BLaER1 treated with 17β-estradiol and CSF1 and Interleukin-3, amounts not matched to agents 10 nM and 100 nM (cell line): Measurements from ENCODE around the gene GRIN2C.
A peak's percentile ranks its signal among the peaks of the same experiment; 100 is the strongest.

Source experiments
- H3K27ac ChIP-seq, 11 experiments: shearing (Covaris generic); formaldehyde crosslinking; 2 replicates each; pipeline ENCODE4 v1.8.1; 2022
- H3K27me3 ChIP-seq, 11 experiments: shearing (Covaris generic); formaldehyde crosslinking; 2 replicates each; pipeline ENCODE4 v1.8.1; 2022
- H3K36me3 ChIP-seq, 11 experiments: shearing (Covaris generic); formaldehyde crosslinking; 2 replicates each; pipeline ENCODE4 v1.8.1; 2022
- H3K4me1 ChIP-seq, 10 experiments: shearing (Covaris generic); formaldehyde crosslinking; 2 replicates each; pipeline ENCODE4 v1.8.1; 2022
- H3K4me2 ChIP-seq, 11 experiments: shearing (Covaris generic); formaldehyde crosslinking; 2 replicates each; pipeline ENCODE4 v1.8.1; 2022
- H3K4me3 ChIP-seq, 10 experiments: shearing (Covaris generic); formaldehyde crosslinking; 2 replicates each; pipeline ENCODE4 v1.8.1; 2022
- H3K9ac ChIP-seq, 11 experiments: shearing (Covaris generic); formaldehyde crosslinking; 2 replicates each; pipeline ENCODE4 v1.8.1; 2022
- H3K9me3 ChIP-seq, 11 experiments: shearing (Covaris generic); formaldehyde crosslinking; replicated peaks in 1 of 11; 2 replicates each; pipeline ENCODE4 v1.8.1; 2022
- H4K20me1 ChIP-seq, 11 experiments: shearing (Covaris generic); formaldehyde crosslinking; 2 replicates each; pipeline ENCODE4 v1.8.1; 2022
- Cebpa-rat ChIP-seq, 11 experiments: shearing (Covaris generic); IDR thresholded peaks; 2 replicates each; pipeline ENCODE4 v1.8.1; 2022

The GRIN2C gene

DNA sequence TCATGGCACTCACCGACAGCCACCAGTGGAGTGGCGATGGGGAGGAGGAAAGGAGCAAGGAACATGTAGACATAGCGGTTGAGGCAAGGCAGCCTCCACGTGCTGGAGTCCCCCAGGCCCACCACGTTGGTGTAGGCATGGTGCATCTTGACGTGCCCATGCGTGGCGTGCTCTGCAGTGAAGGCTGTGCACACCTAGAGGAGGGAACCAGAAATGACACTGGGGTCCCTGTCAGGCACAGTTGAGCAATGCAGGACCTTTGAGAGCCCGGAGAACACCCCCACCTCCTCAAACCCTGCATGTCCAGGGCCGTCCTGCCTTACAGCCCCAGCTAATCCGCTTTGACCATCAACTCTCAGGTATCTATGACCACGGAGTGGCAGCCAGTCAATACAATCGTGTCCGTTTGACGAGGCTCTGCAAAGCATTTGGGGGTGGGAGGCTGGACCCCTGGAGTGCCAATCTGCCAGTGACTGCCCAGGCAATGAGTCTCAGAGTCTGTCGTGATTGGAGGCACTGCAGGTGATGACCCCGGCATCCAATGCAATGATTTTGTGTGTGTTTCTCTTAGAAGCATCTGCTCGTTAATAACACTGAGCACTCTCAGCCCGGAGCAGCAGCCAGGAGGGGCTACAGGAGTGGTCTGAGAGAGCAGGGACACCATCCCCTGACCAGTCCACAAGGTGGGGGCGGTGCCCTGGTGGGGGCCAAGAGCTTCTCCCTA, 23.0 kb upstream of the GRIN2C start:
- peaks cover 8 to 37% (median 24%) of the 10 kb centered on the region in 10 experiments for H3K4me1 ChIP-seq
- no peak overlapping the region for H3K4me3 ChIP-seq
- no peaks in the 10 kb centered on the region for H3K36me3 ChIP-seq
- no peaks in the 10 kb centered on the region for H3K27me3 ChIP-seq
- H3K27ac ChIP-seq: peak overlapping the region in 1 of 11 experiments; percentile 34; a peak in 1 of 22 replicates
- H3K9me3 ChIP-seq: no peaks in the 10 kb centered on the region
- H3K9ac ChIP-seq: no peak overlapping the region; a peak in 1 of 22 replicates
- TF ChIP-seq Cebpa-rat (IDR thresholded peaks at IDR 0.05): no peak
- H3K4me2 ChIP-seq: peak overlapping the region in 10 of 11 experiments; percentile 19 to 72 (median 62); a peak in 19 of 22 replicates
- H4K20me1 ChIP-seq: no peaks in the 10 kb centered on the region

DNA sequence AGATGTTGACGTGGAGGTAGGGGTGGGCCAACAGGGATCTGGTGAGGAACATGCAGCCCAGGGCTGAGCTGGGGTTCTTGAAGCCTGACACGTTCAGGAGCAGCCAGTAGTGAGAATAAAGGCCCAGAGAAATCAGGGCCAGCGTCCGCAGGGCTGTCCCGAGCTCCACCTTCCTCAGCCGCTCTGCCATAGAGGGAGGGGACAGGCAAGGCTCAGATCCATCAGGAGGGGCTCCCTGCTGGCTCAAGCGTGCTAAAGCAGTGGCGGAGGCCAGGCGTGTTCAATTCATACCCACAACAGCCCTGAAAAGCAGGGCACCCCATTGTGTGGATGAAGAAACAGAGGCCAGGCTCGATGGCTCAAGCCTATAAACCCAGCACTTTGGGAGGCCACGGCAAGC, 21.4 kb upstream of the GRIN2C start:
- Histone ChIP-seq H3K36me3 (no peaks in the 10 kb centered on the region), H3K4me3 (no peak overlapping the region), H3K27me3 (no peaks in the 10 kb centered on the region), H3K4me1 (peaks cover 12 to 42% (median 30%) of the 10 kb centered on the region in 10 experiments), H3K9me3 (no peaks in the 10 kb centered on the region), H3K27ac (no peak overlapping the region), H3K9ac (no peak overlapping the region), H4K20me1 (no peaks in the 10 kb centered on the region), H3K4me2 (no peak overlapping the region)
- no peak for TF ChIP-seq Cebpa-rat (IDR thresholded peaks at IDR 0.05)

DNA sequence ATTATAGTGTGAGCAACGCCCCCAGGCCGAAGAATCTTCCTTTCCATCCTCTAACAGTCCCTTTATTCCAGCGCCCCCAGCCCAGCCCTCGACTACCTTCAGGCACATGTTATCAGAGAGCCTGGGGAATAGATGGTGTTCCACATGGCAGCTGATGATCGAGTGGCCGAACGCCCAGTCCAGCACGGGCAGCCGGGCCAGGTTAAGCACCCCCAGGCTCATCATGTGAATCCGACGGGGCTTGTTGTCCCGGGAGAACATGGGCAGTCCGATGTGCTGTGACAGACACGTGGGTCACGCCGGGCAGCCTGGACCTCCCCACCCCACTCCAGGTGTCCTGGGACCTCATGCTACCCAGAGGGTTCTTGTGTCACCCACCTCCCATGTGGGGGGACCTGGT, 19.6 kb upstream of the GRIN2C start:
- no peaks in the 10 kb centered on the region for H4K20me1 ChIP-seq
- H3K4me2 ChIP-seq: peak overlapping the region in 1 of 11 experiments; percentile 20; a peak in 1 of 22 replicates
- H3K27me3 ChIP-seq: no peaks in the 10 kb centered on the region
- TF ChIP-seq Cebpa-rat (IDR thresholded peaks at IDR 0.05): no peak
- H3K9ac ChIP-seq: no peak overlapping the region
- no peak overlapping the region for H3K4me3 ChIP-seq
- no peak overlapping the region for H3K27ac ChIP-seq
- no peaks in the 10 kb centered on the region for H3K9me3 ChIP-seq
- H3K36me3 ChIP-seq: no peaks in the 10 kb centered on the region
- peaks cover 13 to 43% (median 32%) of the 10 kb centered on the region in 10 experiments for H3K4me1 ChIP-seq

DNA sequence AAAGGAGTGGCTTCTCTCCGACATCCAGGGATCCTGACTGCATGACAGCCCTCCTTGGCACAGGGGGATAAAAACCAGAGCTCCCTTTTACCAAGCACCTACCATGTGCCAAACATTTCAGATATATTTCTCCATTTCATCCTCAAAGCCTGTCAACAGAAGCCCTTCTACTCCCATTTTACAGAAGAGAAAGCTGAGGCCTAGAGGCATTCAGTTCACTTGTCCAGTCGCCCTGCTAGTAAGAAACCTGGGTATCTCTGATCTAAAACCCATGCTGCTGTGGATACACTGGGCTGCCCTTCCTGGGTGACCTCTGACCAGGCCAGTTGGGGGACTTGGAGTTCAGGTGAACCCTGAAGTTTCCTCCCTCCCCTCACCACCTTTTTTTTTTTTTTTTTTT, 19.0 kb upstream of the GRIN2C start:
- no peaks in the 10 kb centered on the region for H3K27me3 ChIP-seq
- H3K4me1 ChIP-seq: peaks cover 20 to 44% (median 34%) of the 10 kb centered on the region in 10 experiments
- no peaks in the 10 kb centered on the region for H4K20me1 ChIP-seq
- no peak overlapping the region for H3K9ac ChIP-seq
- H3K9me3 ChIP-seq: no peaks in the 10 kb centered on the region
- no peak for TF ChIP-seq Cebpa-rat (IDR thresholded peaks at IDR 0.05)
- H3K27ac ChIP-seq: no peak overlapping the region
- H3K4me2 ChIP-seq: peak overlapping the region in 1 of 11 experiments; percentile 80; a peak in 3 of 22 replicates
- no peak overlapping the region for H3K4me3 ChIP-seq
- no peaks in the 10 kb centered on the region for H3K36me3 ChIP-seq

DNA sequence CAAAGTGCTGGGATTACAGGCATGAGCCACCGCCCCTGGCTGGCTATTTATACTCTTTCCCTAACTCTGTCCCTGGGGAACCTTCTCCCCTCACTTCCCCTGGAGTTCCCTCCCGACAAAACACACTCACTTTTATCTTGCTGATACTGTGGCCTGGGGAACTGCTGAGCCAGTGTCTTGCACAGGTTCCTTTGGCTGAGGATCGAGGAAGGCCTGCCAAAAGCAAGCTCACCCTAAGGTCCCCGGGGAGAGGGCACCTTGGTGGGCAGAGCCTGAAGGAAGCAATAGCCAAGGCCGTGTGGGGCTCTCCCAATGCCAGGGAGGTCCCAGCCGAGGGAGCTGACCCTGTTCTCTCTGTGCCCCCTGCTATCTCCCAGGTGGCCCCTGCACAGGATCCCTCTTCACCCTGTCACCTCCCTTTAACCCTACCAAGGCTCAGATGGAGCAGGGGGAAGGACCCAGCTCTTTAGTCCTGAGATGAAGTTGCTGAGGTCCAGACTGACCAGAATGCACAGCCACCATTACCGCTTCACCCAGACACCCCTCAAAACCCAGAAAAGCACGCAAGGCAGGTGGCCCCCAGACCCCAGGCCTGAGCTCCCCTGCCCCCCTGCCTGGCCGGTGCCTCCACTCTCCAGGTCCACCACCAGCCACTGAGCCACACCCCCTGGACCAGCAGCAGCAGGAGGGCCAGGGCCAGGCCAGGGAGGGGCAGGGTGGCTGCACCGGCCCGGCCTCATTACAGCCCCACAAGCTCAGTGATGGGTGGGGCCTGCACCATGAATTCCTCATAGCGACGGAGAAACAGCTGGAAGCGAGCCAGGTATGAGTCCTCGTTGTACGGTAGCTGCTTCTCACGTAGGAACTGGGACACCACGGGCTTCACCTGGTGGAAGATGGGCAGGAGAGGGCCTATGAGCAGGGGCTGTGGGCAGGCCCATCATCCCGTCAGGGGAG, 18.2 kb upstream of the GRIN2C start:
- TF ChIP-seq Cebpa-rat (IDR thresholded peaks at IDR 0.05): no peak
- Histone ChIP-seq H3K36me3 (no peaks in the 10 kb centered on the region), H3K27me3 (no peaks in the 10 kb centered on the region), H3K27ac (no peak overlapping the region), H3K4me2 (peak overlapping the region; percentile 50 to 83 (median 70)), H3K9ac (peak overlapping the region in 9 of 11 experiments; percentile 16 to 54 (median 48); a peak in 9 of 22 replicates), H4K20me1 (no peaks in the 10 kb centered on the region), H3K4me1 (peaks cover 20 to 37% (median 27%) of the 10 kb centered on the region in 10 experiments), H3K4me3 (no peak overlapping the region), H3K9me3 (no peaks in the 10 kb centered on the region)

DNA sequence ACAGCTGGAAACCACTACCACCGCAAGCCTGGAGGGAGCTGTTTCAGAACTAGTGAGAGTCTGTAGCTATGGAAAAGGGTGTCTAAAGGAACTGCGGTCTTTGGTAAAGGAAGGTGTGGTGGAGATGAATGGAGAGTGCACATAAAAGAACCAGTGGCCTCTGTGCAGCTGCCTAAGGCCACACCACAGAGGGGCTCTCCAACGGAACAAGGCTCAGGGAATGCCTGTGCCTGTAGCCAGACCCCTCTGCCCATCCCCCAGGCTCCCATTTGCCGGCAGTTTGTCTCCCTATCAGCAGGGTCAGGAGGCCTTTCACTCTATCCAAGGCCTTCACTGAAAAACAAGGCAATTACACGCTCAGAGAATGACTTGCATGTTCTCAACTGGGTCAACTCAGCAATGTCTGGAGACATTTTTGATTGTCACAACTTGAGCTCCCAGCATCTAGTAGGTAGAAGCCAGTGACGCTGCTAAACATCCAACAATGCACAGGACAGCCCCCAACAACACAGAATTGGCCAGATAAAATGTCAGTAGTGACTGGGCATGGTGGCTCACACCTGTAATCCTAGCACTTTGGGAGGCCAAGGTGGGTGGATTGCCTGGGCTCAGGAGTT, 16.4 kb upstream of the GRIN2C start:
- no peak for TF ChIP-seq Cebpa-rat (IDR thresholded peaks at IDR 0.05)
- H3K36me3 ChIP-seq: no peaks in the 10 kb centered on the region
- H3K4me2 ChIP-seq: no peak overlapping the region

DNA sequence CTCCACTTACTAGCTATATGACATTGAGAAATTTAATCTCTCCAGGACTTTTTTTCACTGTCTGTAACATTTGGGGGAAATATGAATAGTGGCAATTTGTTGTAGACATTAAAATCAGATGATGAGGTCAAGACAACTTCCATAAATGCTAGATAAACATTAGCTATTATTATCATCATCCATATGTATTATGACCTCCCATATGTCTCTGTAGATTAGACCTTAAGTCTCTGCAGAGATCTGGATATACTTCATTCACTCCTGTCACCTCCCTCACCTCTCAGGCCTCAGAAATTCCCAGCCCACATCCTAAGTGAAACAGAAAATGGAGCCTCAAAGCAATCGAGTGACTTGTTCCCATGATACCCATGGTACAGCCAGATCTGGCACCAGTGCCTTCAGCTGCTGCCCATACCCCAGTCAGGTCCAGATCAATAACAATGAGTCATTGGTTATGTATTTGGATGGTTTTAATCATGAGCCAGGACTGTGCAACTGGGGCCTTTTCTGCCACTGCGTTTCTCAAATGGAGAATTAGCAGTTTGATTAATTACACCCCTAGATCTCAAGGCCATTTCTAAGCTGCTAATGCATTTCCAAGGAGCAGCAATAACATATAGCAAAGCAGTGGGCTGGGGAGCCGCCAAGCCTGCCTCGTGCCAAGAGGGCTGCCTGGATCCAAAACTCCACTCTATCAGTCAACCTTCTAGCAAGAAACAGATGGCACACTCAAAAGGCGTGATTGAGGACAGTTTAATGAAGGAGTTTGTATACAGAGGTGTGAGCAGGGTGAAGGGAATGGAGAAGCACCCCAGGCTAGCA, 15.7 kb upstream of the GRIN2C start:
- Histone ChIP-seq H4K20me1 (peaks cover 0 to 4% (median 0%) of the 10 kb centered on the region in 11 experiments; a peak in 1 of 22 replicates), H3K36me3 (no peaks in the 10 kb centered on the region), H3K9me3 (no peaks in the 10 kb centered on the region), H3K4me1 (peaks cover 33 to 44% (median 39%) of the 10 kb centered on the region in 10 experiments), H3K4me3 (no peak overlapping the region), H3K27me3 (no peaks in the 10 kb centered on the region), H3K9ac (no peak overlapping the region), H3K4me2 (no peak overlapping the region), H3K27ac (no peak overlapping the region)
- no peak for TF ChIP-seq Cebpa-rat (IDR thresholded peaks at IDR 0.05)

More for the DNA sequence above, 16.4 kb upstream of the GRIN2C start:
- no peak overlapping the region for H3K9ac ChIP-seq
- no peaks in the 10 kb centered on the region for H3K9me3 ChIP-seq
- H4K20me1 ChIP-seq: peaks cover 0 to 4% (median 0%) of the 10 kb centered on the region in 11 experiments; a peak in 1 of 22 replicates
- no peak overlapping the region for H3K4me3 ChIP-seq
- H3K27me3 ChIP-seq: no peaks in the 10 kb centered on the region
- no peak overlapping the region for H3K27ac ChIP-seq
- peaks cover 33 to 44% (median 38%) of the 10 kb centered on the region in 10 experiments for H3K4me1 ChIP-seq

DNA sequence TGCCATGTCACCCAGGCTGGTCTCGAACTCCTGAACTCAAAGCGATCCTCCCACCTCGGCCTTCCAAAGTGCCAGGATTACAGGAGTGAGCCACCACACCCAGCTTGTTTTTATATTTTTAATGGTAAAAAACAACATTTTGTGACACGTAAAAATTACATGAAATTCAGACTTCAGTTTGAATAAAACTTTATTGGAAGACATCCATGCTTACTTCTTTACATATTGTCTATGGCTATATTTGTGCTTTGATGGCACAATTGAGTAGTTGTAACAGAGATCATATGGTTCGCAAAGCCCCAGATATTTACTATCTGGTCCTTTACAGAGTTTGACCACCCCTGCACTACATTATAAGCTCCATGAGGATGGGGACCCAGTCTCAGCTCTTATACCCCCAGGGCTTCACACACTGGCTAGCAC, 14.9 kb upstream of the GRIN2C start:
- Histone ChIP-seq H3K36me3 (no peaks in the 10 kb centered on the region), H3K4me1 (peaks cover 33 to 42% (median 38%) of the 10 kb centered on the region in 10 experiments), H3K9me3 (no peaks in the 10 kb centered on the region), H3K4me2 (peak overlapping the region in 8 of 11 experiments; percentile 81 to 93 (median 88); a peak in 10 of 22 replicates), H4K20me1 (peaks cover 0 to 6% (median 0%) of the 10 kb centered on the region in 11 experiments; a peak in 2 of 22 replicates), H3K27me3 (no peaks in the 10 kb centered on the region), H3K27ac (0 out of 22 replicates have a peak overlapping the region, but pooled peaks of 2 of the 11 experiments have one; percentile 88 to 90), H3K4me3 (no peak overlapping the region), H3K9ac (no peak overlapping the region)
- no peak for TF ChIP-seq Cebpa-rat (IDR thresholded peaks at IDR 0.05)
